ENCODE results near the gene DICER1. TPM values are rescaled to one million over a fixed set of nuclear protein-coding genes. Genes with fewer than 3 reads are reported as not detected.

The DICER1 gene
- polyA plus RNA-seq, 3 donors: 49.6 to 60.5 (median 59.2) TPM

Other genes with a start within 250 kb of the DICER1 start
- 10 to 100 TPM; 19.7 to 46.2 (median 22.0) TPM for gene CLMN, start 162.4 kb upstream of the DICER1 start, polyA plus RNA-seq (ENCODE audit: insufficient read length in 3 of 3)